Memory B cell (primary cell): ENCODE data around the gene SERPINB13.

ENCODE experiments used
- ATAC-seq: fragments of 150-1000 bp; cut with Tn5 transposase; 2 replicates; pipeline ENCODE4 v1.10.0; 2021; ENCODE audit warnings: low read depth, mild to moderate bottlenecking, moderate library complexity
- DNase-seq, 2 donors: peaks; one replicate each; pipeline ENCODE4 v3.0.0; 2022; ENCODE audit warnings: low spot score in 2 of 2
- H3K27ac Mint-ChIP-seq: one replicate; pipeline ENCODE4 v1.8.0; 2022; ENCODE audit warnings: mild to moderate bottlenecking, moderate library complexity, mixed read lengths
- H3K27me3 Mint-ChIP-seq: one replicate; pipeline ENCODE4 v1.8.0; 2022; ENCODE audit warnings: mixed read lengths
- H3K36me3 Mint-ChIP-seq: one replicate; pipeline ENCODE4 v1.8.0; 2022; ENCODE audit warnings: mild to moderate bottlenecking, mixed read lengths
- H3K4me1 Mint-ChIP-seq: one replicate; pipeline ENCODE4 v1.8.0; 2022; ENCODE audit warnings: mixed read lengths
- H3K4me3 Mint-ChIP-seq: one replicate; pipeline ENCODE4 v1.8.0; 2022; ENCODE audit warnings: mild to moderate bottlenecking, moderate library complexity, mixed read lengths
- H3K9me3 Mint-ChIP-seq: one replicate; pipeline ENCODE4 v1.8.0; 2022; ENCODE audit warnings: mixed read lengths

SERPINB13 gene

DNA sequence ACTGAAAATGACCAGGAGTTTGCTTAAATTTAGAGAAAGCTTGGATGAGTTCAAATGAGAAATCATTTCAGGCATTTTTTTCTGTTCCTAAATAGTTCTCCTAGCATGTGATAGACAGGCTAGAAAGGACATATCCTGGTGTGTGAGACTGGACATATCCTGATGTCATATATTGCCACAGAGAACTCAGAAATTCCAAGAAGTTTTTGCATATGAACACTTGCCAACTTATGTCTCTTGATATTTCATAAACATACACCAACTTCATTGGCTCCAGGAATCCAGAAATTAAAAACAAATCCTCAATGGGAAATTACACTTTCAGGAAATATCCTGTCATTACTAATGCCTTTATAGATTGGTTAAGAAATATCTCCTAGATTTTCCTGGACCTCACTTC is 59.8 kb downstream of the SERPINB13 start:
- Mint-ChIP-seq H3K36me3 (no peaks in the 10 kb centered on the region), H3K4me3 (no peak overlapping the region), H3K4me1 (no peaks in the 10 kb centered on the region), H3K27me3 (peaks cover 3% of the 10 kb centered on the region), H3K9me3 (no peaks in the 10 kb centered on the region), H3K27ac (no peak overlapping the region)
- DNase-seq, result no peak
- no peak for ATAC-seq

DNA sequence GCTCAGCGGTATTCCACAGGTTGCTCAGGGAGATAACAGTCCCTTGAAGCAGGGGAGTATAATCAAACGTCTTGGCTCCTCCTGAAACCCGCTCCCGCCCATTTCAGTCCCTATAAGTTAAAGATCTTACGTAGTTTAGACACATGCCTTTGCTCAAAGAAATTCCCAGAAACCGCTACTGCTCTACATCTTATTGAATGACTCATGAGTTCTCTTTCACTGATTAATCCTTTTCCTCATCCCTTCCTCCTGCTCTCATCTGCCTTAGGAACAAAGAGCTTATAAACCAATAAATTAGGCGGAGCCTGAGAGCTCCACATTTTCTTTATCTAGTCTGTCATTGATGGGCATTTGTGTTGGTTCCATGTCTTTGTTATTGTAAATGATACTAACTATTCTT is 61.1 kb downstream of the SERPINB13 start:
- Mint-ChIP-seq H3K4me3 (no peak overlapping the region), H3K9me3 (no peaks in the 10 kb centered on the region), H3K27me3 (peaks cover 3% of the 10 kb centered on the region), H3K4me1 (no peaks in the 10 kb centered on the region), H3K27ac (no peak overlapping the region), H3K36me3 (no peaks in the 10 kb centered on the region)
- no peak for DNase-seq
- no peak for ATAC-seq
